RPMI7951 (cell line): Measurements from ENCODE around the gene THSD7B. TPM values are rescaled to one million over a fixed set of nuclear protein-coding genes. Genes with fewer than 3 reads are reported as not detected.

ENCODE experiments used
- DNase-seq: peaks from one replicate; pipeline ENCODE4 v3.0.0-alpha.2; 2012; ENCODE audit warnings: low read depth
- total RNA-seq: library from RNA; depleted of rRNA; stranded (reverse); fragments of >200 nt; shearing (Covaris generic); gene quantifications from 2 replicates; pipeline ENCODE4 v1.2.3, GENCODE V29; 2014

THSD7B gene
- total RNA-seq, 1 experiment from 2014 or later = 2.8 TPM

DNA sequence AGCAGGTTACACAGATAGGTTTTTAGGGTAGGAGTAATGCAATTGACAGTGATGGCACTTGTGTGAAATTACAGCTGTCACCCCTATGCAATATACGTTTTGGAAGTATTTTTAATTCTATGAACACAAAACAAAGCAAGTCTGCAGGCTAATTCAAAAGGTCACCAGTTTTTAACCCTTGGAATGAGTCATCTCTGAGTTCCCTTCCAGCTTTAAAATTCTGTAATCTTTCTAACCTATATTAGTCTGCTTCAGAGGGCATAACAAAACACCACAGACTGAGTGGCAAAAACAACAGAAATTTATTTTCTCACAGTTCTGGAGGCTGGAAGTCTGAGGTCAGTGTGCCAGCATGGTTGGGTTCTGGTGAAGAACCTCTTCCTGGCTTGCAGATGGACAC, 602.0 kb downstream of the THSD7B start:
- DNase-seq = peak; percentile 68

DNA sequence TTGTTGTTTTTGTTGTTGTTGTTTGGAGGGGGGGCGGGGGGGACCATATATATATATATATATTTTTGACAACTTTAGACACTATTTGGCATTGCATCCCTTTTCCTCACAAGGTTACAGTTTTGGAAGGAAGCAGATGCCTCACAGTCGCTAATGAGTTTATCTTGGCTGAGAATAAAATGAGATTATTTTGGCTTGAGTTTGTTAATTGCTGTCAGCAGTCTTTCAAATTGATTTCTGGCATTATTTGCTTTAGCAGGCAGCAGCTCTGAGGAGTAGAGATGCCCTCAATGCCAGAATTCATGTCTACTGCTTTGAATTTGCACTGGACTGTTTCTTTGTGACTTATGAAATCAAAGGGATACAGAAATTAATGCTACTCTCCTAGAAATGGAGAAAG, 603.8 kb downstream of the THSD7B start:
- DNase-seq = no peak

DNA sequence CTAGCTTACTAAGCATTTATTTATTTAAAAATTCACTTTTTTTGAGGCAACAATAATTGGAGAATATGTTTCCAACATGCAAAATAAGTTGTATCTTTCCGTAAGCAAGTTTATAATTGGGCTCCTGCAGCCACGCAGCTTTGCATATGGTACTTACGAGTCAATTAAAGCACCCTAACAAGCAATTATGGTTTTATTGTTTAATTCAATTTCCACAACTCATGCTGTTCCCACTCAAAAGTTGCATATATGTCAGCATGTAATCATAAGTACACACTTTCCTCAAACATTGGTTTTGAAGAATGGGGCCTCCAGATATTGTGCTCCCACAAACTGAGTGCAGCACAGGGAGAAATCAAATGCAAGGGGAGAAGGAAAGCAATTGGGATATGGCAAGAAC, 613.8 kb downstream of the THSD7B start:
- DNase-seq = no peak

DNA sequence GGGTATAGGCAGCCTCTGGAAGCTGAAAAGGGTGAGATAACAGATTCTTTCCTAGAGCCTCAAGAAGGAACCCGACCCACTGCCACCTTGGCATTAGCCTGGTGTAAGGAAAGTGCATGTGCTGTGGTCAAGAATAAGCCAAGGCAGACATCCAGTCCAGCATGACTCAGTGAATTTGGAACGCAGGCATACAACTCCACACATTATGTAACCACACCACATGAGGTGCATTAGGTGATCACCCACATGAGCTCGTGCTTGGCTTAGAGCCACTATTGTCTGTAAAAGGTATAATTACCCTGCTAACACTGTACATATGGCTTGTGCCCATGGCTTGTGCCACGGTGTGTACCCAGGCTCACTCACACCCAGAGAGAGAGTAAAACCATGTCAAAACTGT, 615.3 kb downstream of the THSD7B start:
- peak; percentile 68 for DNase-seq

DNA sequence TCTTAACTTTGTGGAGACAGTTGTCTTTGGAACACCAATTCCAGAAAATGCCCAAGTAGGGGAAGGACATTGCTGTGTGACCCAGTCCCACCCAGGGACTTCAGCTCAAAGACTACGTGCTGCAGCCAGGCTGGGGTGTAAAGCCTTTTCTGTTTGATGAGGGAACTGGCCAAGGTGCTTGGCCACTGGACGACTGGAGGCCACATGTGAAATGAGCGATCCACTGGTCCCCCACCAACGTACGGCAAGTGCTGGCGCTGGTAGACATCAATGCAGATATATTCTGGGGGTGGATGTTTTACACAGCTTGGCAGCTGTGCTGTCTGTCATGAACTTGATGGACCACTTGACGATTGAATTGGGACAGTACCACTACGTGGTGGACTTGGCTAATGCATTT, 616.4 kb downstream of the THSD7B start:
- DNase-seq = no peak

DNA sequence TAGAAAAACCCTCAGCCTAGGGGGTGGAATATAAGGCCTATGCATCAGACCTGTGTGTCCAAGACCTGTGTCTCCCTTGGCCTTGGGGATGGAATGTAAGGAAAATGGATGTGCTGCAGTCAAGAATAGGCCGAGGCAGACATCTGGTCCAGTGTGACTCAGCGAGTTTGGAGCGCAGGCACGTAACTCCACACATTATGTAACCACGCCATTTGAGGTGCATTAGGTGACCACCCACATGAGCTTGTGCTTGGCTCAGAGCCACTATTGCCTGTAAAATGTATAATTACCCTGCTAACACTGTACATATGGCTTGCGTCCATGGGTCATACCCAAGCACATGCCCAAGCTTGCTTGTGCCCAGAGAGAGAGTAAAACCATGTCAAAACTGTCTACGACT, 618.0 kb downstream of the THSD7B start:
- DNase-seq = peak; percentile 50

DNA sequence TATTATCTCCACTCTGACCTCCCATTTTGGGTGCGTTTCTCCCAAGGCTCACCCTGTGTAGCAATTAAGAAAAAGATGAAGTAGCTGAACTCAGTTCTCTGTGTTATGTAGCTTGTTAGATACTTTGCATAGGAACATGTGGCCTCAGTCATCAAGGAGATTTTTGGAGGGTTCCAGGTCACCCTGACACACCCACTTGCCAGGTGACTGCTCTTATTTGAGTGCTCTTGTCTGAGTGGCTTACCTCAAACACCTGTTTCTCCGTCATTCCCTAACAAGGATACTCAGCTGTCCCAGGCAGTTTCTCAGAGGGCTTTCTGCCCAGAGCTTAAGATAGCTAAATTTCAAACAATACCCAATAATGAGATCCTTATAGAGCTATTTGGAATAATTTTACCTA, 621.7 kb downstream of the THSD7B start:
- no peak for DNase-seq

DNA sequence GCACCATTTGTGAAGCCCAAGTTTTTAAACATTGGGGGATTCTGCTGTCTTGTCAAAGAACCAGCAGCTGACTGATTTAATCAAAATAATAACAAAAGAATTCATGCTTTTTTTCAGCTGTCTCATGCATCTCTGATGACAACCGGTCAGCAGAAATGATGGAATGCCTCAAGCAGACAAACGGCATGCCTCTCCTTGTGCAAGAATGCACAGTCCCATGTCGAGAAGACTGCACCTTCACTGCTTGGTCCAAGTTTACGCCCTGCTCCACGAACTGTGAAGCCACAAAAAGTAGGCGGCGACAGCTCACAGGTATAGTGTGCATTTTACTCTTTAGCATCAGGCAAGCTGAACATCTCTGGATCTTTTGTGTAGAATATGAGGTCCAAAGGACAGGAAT, 640.2 kb downstream of the THSD7B start:
- DNase-seq = no peak

DNA sequence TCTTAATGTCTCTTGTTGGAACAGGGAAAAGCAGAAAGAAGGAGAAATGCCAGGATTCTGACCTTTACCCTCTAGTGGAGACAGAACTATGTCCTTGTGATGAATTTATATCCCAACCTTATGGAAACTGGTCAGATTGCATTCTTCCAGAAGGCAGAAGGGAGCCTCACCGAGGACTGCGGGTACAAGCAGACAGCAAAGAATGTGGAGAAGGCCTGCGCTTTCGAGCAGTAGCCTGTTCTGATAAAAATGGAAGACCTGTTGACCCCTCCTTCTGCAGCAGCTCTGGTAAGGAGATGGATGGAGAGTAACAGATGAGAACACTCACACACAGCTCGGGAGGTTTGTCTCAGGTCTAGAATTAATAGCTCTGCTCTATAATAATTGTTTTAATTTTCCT, 646.2 kb downstream of the THSD7B start:
- DNase-seq = no peak

DNA sequence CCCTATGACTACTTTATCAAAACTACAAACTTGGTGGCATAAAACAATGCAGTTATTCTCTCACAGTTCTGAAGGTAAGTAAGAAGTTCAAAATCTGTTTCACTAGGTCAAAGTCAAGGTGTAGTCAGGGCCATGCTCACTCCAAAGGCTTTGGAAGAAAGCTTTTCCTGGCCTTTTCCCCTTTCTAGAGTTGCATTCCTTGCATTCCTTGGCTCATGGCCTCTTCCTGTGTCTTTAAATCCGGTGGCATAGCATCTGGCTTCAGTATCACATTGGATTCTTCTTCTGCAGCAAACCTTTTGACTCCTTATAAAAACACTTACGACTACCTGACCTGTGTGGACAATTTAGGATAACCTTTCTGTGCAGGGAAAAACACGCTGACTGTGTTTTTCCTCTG, 655.4 kb downstream of the THSD7B start:
- DNase-seq = peak; percentile 35

DNA sequence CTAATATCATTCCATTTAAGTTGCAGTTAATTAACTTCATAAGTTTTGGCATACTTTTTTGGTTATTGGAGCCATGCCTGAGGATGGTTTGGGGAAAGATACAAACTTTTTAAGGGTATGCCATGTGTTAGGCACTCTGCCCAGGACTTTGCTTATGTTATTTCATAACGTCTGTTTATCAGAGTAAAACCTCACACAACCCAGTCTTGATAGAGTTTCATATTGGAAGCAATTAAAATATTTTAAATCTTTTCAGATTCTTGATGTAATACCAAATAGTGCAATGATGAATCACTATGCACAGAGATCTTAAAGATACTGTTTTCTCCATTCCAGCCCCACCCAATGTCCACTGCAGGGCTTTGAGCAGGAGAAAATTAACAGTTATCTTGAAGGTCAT, 669.8 kb downstream of the THSD7B start:
- DNase-seq = peak; percentile 60

DNA sequence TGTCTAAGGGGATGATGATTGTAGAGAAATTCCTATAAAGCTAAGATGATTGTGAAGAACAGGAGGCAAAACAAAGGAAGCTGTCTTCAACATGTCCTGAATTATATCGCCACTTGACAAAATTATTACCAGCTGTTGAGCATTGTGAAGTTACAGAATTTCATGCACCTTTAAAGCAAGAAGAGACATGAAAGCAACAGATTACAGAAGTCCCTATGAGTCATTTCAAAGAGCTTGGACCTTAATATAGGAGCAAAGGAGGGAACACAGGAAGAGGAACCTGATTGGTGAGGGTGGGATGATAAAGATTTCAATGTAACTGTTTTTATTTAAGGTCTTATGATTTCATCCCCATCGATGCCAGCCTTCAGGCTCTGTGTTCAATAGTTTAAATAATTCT, 672.0 kb downstream of the THSD7B start:
- peak; percentile 37 for DNase-seq

DNA sequence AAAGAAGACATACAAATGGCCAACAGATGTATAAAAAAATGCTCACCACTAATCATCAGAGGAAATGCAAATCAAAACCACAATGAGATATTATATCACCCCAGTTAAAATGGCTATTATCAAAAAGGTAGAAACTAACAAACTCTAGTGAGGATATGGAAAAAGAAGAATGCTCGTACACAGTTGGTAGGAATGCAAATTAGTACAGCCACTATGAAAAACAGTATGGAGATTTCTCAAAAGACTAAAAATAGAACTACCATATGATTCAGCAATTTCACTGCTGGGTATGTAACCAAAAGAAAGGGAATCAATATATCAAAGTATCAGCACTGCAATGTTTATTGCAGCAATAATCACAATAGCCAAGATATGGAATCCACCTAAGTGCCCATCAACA, 679.6 kb downstream of the THSD7B start:
- no peak for DNase-seq

DNA sequence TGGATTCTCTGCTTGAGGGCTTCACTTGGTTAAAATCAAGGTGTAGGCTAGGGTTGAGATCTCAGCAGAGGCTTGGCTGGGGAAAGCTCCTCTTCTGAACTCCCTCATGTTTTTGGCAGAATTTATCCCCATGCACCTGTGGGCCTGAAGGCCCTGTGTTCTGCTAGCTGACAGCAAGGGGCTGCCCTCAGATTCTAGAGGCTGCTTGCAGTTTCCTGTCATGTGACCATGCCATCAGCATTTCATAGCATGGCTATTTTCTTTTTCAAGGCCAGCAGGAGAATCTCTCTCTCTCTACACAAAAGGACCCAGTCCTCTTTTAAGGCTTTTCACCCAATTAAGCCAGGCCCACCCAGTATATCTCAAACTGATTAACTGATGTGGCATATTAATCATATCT, 684.1 kb downstream of the THSD7B start:
- no peak for DNase-seq

DNA sequence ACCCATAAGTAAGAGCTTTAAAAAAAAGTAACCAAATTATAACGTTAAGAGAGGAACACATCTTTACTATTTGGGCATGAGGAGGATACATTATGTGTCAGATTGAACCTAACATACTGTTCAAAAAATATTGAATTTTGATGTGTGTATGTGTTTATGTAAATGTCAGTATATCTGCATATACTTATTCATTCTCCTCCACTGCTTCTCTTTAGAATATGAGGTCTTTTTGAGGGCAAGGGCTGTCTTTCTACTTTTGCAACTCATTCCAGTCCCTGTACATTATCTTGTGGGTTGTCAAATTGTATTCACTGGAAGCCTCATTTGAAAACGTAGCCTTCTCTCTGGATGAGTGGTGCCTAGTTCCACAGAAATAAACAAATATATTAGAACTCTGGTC, 689.5 kb downstream of the THSD7B start:
- no peak for DNase-seq

DNA sequence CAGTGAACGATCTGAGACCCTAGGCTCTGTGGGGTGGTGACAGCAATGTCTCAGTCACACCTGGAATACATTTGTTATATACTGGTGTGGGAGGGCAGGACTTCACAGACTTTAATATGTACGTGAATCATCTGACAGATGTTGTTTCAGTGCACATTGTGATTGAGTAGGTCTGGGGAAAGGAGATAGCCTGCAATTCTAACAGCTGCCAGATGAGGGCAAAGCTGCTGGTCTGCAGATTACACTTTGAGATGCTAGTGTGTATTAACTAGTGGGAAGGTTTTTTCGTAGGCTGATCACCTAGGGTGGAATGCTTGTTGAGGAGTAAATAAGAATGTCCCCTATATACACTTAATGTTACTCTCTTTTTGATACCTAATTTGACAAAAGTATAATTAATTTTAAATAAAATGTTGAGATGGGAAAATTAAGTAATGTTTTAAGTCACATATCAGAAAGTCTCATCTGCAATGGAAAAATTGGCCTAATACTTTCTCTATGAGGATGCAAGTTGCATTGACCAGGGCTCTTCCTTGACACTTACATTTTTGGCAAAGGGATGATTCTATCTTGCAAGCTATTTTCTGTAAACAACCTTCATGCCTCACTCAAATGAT, 702.0 kb downstream of the THSD7B start:
- DNase-seq = peak; percentile 60

DNA sequence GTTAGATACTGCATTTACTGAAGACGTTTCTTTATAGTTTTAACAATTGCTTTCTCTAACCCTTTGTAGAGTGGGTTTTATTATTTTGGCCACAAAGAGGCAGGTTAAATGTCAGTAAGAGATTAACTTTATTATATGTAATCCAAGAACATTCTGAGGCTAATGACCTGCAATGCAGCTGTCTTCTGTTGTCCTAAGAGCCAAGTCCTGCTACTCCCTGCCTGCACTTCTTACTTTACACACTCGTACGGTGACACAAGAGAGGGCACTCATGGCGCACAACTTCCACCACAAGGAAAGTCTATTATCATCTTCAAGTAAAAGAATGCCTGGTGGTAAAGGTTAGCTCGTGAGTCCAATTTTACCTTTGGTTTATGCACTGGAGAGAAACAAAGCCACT, 727.9 kb downstream of the THSD7B start:
- DNase-seq = no peak

DNA sequence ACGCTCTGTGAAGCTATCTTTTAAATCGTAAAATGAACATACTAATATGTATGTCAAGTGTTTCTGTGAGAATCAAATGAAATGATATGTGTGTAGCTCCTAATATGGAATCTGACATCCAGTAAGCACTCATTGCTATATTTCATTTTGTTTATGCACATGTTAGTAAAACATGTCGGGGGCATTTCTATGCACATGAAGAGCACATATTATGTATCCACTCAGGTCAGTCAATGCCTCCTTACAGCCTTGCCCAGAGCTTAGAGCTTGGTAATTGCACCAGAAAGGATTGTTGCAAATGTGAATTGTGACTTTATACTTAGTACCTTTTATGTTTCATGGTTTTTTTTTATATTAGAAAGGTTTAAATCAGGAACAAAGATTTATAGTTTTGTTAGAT, 735.3 kb downstream of the THSD7B start:
- no peak for DNase-seq

DNA sequence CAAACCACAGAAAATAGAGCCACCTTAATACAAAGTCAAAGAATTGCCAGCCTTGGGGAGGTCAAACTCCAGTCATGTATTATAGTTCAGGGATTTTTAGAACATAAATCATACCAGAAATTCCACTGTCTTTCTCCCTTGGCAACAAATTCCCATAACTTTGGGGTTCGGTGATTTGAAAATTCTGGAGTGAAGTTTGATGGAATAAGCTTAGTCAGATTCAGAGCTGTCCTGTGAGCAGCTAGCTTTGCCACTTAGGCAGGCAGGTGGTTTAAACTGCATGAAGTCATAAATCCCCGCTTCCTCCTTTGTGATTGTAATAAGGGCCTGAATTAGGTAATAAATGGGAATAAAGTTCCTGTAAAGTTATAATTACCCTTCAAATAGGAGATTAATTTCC, 741.9 kb downstream of the THSD7B start:
- no peak for DNase-seq

DNA sequence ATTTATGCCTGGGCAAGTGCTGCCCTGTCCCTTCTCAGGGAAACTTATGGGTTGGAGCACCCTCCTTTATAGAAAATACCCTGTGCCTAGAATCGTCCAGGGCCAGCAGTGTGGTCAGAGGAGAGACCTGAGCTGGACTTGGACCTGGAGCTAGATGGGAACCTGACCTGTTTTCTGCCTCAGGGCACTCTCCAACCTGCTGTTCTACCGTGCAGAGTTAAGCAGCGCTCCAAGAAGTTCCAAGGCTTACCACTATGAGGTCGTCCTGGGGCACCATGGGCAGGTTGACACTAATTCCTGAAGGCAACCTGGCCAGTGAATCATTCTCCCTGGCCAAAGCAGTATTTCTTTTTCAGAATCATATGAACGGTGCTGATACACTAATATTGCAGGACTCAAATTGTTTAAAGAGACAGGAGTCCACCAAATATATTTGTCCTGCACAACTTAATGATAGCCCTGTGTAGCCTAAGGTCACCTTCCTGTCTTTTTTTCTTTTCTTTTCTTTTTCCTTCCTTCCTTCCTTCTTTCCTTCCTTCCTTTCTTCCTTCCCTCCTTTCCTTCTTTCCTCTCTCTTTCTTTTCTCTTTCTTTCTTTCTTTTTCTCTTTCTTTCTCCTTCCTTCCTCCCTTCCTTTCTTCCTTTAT, 743.5 kb downstream of the THSD7B start:
- DNase-seq = no peak

DNA sequence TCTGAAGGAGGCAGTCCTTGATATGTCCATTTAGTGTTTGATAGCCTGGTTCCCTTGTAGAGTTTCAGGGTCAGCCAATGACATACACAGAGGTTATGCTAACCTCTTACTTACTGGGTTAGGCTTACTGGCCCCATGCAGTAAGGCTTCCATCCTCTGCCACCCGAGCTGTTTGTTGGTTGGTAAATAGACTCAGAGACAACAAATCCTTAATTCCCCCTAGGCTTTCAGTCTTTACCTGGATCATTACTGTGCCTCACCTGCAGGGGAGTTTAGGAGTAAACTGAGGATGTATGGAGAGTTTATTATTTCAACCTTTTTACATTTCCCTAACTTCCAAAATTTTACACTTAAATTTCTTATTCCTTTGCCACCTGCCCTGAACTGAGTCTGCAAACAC, 746.2 kb downstream of the THSD7B start:
- no peak for DNase-seq

DNA sequence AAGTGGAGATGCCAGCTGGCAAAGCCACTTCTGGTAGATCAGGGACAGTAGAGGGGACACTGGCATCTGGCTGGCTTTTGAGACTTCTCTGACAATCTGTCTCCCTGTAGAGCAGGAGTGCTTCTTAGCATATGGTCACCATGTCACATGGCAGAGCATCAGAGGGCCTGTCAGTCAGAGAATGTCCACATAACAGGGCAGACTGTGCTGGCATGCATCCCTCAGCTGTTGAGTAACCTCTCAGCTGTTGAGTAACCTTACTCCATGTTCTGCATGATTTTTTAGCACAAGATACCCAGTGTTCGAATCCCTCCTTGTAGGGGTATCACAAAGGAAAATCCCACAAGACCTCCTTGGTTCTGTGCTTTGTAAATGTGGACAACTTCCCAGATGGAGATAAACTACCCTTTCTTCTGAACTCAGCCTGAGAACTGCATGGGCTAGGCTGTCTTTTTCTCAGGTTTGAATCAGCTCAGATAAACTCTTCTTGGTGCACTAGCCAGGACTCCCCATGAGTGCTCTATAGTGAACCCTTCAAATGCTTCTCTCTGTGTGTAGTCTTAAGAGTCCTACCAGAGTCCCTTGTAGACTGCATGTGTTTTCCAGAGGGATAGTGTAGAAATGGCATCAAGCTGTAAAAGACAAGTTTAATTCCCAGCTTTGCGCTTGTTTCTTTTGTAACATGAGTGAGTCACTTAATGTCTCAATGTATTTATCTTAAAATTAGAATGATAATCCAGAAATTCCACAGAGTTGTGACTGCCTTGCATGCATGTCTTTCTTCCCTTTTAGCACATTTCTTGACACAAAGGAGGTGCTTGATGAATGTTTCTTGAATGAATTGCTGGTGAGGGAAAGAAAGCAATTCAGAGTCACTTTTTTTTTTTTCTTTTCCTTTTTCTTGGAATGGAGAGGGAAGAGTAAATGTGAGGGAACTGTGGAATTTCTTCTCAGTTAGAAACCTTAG, 756.6 kb downstream of the THSD7B start:
- no peak for DNase-seq

DNA sequence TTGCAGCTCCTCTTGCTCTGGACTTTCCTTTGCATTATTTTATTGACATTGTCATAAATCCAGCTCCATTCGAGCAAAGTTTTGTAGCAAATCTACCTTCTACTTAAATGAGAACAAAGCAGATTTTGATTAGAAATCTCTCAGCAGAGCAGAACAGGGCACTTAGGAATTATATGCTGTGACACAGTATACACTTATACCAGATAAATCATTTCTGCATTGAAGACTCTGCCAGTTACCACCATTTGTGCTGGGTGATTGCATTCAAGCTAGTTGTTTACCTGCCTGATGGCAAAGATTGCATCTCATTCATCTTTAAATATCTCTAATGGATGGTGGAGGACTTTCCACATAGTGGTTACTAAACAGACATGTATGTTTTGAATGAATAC, 757.3 kb downstream of the THSD7B start:
- no peak for DNase-seq
